PC-9 (cell line): ENCODE results near the gene SP140L. TPM values are rescaled to one million over a fixed set of nuclear protein-coding genes. Genes with fewer than 3 reads are reported as not detected.
A peak's percentile ranks its signal among the peaks of the same experiment; 100 is the strongest.

Source experiments
- BruUV-seq: library from RNA; stranded (reverse); fragments of 400-500 nt; replicated peaks from 2 replicates; lab custom pipeline; 2021; lab: Mats Ljungman, UMichigan
- CTCF ChIA-PET: fragments of 300-600 bp; sonication (Branson Sonifier 250); formaldehyde crosslinking; loops from one replicate; lab custom pipeline; 2022; ENCODE audit warnings: antibody characterized with exemption; lab: Charles Lee
- POLR2A ChIA-PET: fragments of 300-600 bp; sonication (Branson Sonifier 250); formaldehyde crosslinking; loops from one replicate; lab custom pipeline; 2022; ENCODE audit warnings: antibody characterized with exemption; ENCODE audit not compliant: unreplicated experiment; lab: Charles Lee
- DNase-seq, 2 experiments: peaks; one replicate each; pipeline versions ENCODE4 v3.0.0 to v3.0.0-alpha.2; 2015 to 2022; ENCODE audit warnings: mixed read lengths in 1 of 2
- H2AFZ ChIP-seq: fragments of 200-600 bp; sonication (generic); 2 replicates; pipeline ENCODE4 v1.8.1; 2017; ENCODE audit warnings: antibody characterized with exemption
- H3F3A ChIP-seq: fragments of 200-600 bp; sonication (generic); 2 replicates; pipeline ENCODE4 v1.8.1; 2017; ENCODE audit warnings: antibody characterized with exemption, mild to moderate bottlenecking, low read depth; ENCODE audit not compliant: insufficient read depth
- H3K27ac ChIP-seq: fragments of 200-600 bp; sonication (generic); 2 replicates; pipeline ENCODE4 v1.6.1; 2016; ENCODE audit warnings: mixed run types
- H3K27me3 ChIP-seq: fragments of 200-600 bp; sonication (generic); 2 replicates; pipeline ENCODE4 v1.6.1; 2016; ENCODE audit warnings: low read depth, mixed run types; ENCODE audit not compliant: insufficient read depth
- H3K36me3 ChIP-seq: fragments of 200-600 bp; sonication (generic); 2 replicates; pipeline ENCODE4 v1.6.1; 2016; ENCODE audit warnings: low read depth, mixed run types
- H3K4me1 ChIP-seq: fragments of 200-600 bp; sonication (generic); replicated peaks from 2 replicates; pipeline ENCODE4 v1.6.1; 2016; ENCODE audit warnings: mixed run types; ENCODE audit not compliant: insufficient read depth
- H3K4me2 ChIP-seq: fragments of 200-600 bp; sonication (generic); 2 replicates; pipeline ENCODE4 v1.6.1; 2017; ENCODE audit warnings: mixed run types
- H3K4me3 ChIP-seq: fragments of 200-600 bp; sonication (generic); 2 replicates; pipeline ENCODE4 v1.6.1; 2016; ENCODE audit warnings: mixed run types
- H3K79me2 ChIP-seq: fragments of 200-600 bp; sonication (generic); 2 replicates; pipeline ENCODE4 v1.6.1; 2017; ENCODE audit warnings: low read depth, mixed run types
- H3K9me2 ChIP-seq: fragments of 200-600 bp; sonication (generic); 2 replicates; pipeline ENCODE4 v1.8.1; 2017; ENCODE audit warnings: mild to moderate bottlenecking; ENCODE audit not compliant: insufficient read depth
- H3K9me3 ChIP-seq: fragments of 200-600 bp; sonication (generic); 2 replicates; pipeline ENCODE4 v1.8.1; 2016; ENCODE audit warnings: low read depth; ENCODE audit not compliant: insufficient read depth
- H4K20me1 ChIP-seq: fragments of 200-600 bp; sonication (generic); 2 replicates; pipeline ENCODE4 v1.8.1; 2017; ENCODE audit not compliant: insufficient read depth
- EZH2 ChIP-seq: fragments of 200-600 bp; sonication (generic); IDR thresholded peaks from 2 replicates; pipeline ENCODE4 v1.8.0; 2017; ENCODE audit warnings: antibody characterized with exemption, low read depth
- intact Hi-C: fragments of 100-400 bp; cut with micrococcal nuclease; formaldehyde crosslinking; loops from one replicate; pipeline ENCODE4 v1.10.0; 2022; ENCODE audit not compliant: unreplicated experiment
- total RNA-seq: library from RNA; stranded (reverse); gene quantifications from 2 replicates; pipeline ENCODE4 v1.2.3, GENCODE V29; 2021
- TF ChIP-seq, protein P1 (sequence below): fragments of 200-600 bp; sonication (generic); conservative IDR thresholded peaks from 2 replicates; pipeline ENCODE4 v1.6.1; 2017; ENCODE audit warnings: mixed run types, antibody characterized with exemption, mild to moderate bottlenecking, moderate library complexity

The SP140L gene
- total RNA-seq, 1 experiment from 2014 or later, result 23.6 TPM

DNA sequence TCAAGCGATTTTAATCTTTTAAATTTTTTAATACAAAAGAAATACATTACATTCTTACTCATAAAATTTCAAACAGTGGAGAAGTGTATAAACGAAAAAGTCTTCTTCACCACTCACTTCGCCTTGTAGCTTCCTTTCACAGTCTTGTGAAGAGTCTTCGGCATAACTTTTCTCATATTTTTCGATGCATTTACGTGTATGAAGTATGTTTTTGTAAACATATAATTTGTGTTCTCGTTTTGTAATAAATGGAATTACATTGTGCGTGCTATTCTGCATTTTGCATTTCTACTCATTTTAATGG, 1.1 kb downstream of the SP140L start:
- peak overlapping the region; percentile 67; the same call in 1 of the 2 replicates for H3K4me3 ChIP-seq
- CTCF ChIA-PET, result interaction anchor here (1.0 kb wide), 1 partner anchor 274 kb away, joined by 7 read pairs; no protein-coding TSS in a partner anchor
- POLR2A ChIA-PET, result no interaction called here
- H3K9me2 ChIP-seq, result no peaks in the 10 kb centered on the region
- no TSS peak for BruUV-seq
- no peaks in the 10 kb centered on the region for H3K79me2 ChIP-seq
- no peaks in the 10 kb centered on the region for H3K9me3 ChIP-seq
- no peaks in the 10 kb centered on the region for H3K27me3 ChIP-seq
- intact Hi-C loops, result loop anchor here (5.0 to 10.0 kb wide), 2 partner anchors 106 to 397 kb away; no protein-coding TSS in a partner anchor
- TF ChIP-seq, protein P1, sequence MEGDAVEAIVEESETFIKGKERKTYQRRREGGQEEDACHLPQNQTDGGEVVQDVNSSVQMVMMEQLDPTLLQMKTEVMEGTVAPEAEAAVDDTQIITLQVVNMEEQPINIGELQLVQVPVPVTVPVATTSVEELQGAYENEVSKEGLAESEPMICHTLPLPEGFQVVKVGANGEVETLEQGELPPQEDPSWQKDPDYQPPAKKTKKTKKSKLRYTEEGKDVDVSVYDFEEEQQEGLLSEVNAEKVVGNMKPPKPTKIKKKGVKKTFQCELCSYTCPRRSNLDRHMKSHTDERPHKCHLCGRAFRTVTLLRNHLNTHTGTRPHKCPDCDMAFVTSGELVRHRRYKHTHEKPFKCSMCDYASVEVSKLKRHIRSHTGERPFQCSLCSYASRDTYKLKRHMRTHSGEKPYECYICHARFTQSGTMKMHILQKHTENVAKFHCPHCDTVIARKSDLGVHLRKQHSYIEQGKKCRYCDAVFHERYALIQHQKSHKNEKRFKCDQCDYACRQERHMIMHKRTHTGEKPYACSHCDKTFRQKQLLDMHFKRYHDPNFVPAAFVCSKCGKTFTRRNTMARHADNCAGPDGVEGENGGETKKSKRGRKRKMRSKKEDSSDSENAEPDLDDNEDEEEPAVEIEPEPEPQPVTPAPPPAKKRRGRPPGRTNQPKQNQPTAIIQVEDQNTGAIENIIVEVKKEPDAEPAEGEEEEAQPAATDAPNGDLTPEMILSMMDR, result no peak
- TF ChIP-seq EZH2, result no peak
- H3K27ac ChIP-seq, result peak overlapping the region; percentile 58; the same call in 1 of the 2 replicates
- no peaks in the 10 kb centered on the region for H4K20me1 ChIP-seq
- no peak overlapping the region for H2AFZ ChIP-seq
- H3F3A ChIP-seq, result 0 out of 2 replicates have a peak, but pooled peaks cover 13% of the 10 kb centered on the region
- no peaks in the 10 kb centered on the region for H3K36me3 ChIP-seq
- no peak for DNase-seq
- peaks cover 19% of the 10 kb centered on the region; the same call in 1 of the 2 replicates for H3K4me1 ChIP-seq
- peak overlapping the region; percentile 85 for H3K4me2 ChIP-seq

DNA sequence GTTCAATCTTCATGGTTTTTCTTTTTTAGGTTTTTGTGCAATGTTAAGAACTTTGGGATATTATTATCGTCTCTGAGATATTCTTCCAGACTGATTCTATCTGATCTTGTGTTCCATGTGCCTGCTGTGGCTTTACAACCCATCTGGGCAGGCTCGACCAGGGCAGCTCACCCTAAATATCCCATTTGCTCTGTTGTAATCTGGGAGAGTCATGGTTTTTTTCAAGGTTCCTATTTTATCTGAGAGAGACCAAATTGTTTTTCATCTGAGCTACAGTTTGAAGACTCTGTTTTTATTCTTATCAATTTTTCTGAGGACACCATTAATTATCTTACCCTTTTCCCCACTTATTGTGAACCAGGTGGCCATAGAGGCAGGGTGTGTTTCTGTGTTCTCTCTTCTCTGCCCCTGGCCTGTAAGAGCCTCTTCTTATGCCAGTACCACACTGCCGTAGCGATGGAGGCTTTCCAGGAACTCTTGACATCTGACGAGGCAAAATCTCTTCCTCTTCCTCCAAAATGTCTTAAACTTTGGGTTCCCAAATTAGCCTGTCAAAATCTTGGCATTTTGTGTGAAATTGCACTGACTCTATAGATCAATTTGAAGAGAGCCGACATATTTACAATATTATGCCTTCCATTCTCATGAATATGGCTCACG, 3.1 kb downstream of the SP140L start:
- H3K36me3 ChIP-seq, result no peaks in the 10 kb centered on the region
- TF ChIP-seq, protein P1, result no peak
- no peak for TF ChIP-seq EZH2

DNA sequence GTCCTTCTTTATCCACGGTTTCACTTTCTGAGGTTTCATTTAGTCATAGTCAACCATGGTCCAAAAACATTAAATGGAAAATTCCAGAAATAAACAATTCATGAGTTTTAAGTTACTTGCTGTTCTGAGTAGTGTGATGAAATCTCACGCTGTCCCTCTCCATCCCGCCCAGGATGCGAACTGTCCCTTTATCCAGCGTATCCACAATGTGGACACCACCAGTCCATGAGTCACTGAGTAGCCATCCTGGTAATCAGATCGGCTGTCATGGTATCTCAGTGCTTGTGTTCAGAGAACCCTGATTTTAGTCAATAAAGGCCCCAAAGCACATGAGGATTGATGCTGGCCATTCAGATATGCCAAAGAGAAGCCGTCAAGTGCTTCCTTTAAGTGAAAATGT, 3.7 kb downstream of the SP140L start:
- no peak overlapping the region for H3K27ac ChIP-seq
- no peaks in the 10 kb centered on the region for H3K79me2 ChIP-seq
- no peaks in the 10 kb centered on the region for H3K9me2 ChIP-seq
- no peaks in the 10 kb centered on the region for H3K27me3 ChIP-seq
- no peak for TF ChIP-seq EZH2
- TF ChIP-seq, protein P1, result no peak
- no peak overlapping the region for H3K4me3 ChIP-seq
- no TSS peak for BruUV-seq
- H4K20me1 ChIP-seq, result no peaks in the 10 kb centered on the region
- 0 out of 2 replicates have a peak, but pooled peaks cover 13% of the 10 kb centered on the region for H3F3A ChIP-seq
- H3K4me2 ChIP-seq, result no peak overlapping the region
- H3K36me3 ChIP-seq, result no peaks in the 10 kb centered on the region
- ChIA-PET POLR2A (no interaction called here), CTCF (no interaction called here)
- no peak for DNase-seq
- H2AFZ ChIP-seq, result no peak overlapping the region
- intact Hi-C loops, result no loop called here
- no peaks in the 10 kb centered on the region for H3K9me3 ChIP-seq
- H3K4me1 ChIP-seq, result peaks cover 19% of the 10 kb centered on the region; the same call in 1 of the 2 replicates

More for the DNA sequence above, 3.1 kb downstream of the SP140L start:
- no peaks in the 10 kb centered on the region for H3K9me3 ChIP-seq
- H3K4me1 ChIP-seq, result peaks cover 19% of the 10 kb centered on the region; the same call in 1 of the 2 replicates
- H3K9me2 ChIP-seq, result no peaks in the 10 kb centered on the region
- ChIA-PET POLR2A (no interaction called here), CTCF (no interaction called here)
- no peak overlapping the region for H2AFZ ChIP-seq
- intact Hi-C loops, result loop anchor here (5.0 to 10.0 kb wide), 2 partner anchors 108 to 395 kb away; no protein-coding TSS in a partner anchor
- H3K27me3 ChIP-seq, result no peaks in the 10 kb centered on the region
- 0 out of 2 replicates have a peak, but pooled peaks cover 13% of the 10 kb centered on the region for H3F3A ChIP-seq
- no peak overlapping the region for H3K27ac ChIP-seq
- no peak overlapping the region for H3K4me3 ChIP-seq
- no TSS peak for BruUV-seq
- no peak overlapping the region for H3K4me2 ChIP-seq
- no peaks in the 10 kb centered on the region for H3K79me2 ChIP-seq
- no peak for DNase-seq
- H4K20me1 ChIP-seq, result no peaks in the 10 kb centered on the region
